Uterus (tissue), 2 donors: ENCODE data around the gene ATP6V1E1.

Experiments used
- POLR2A ChIP-seq, 2 donors: fragments of 450-650 bp; IDR thresholded peaks; one replicate each; pipeline ENCODE4 v1.6.1; 2016; ENCODE audit warnings: antibody characterized with exemption in 2 of 2, mild to moderate bottlenecking in 1 of 2, moderate library complexity in 1 of 2
- TF ChIP-seq, protein P1 (sequence below), 4 experiments: fragments of 200-600 bp in 2 of 4; fragments of 450-650 bp in 2 of 4; sonication (generic) in 2 of 4; IDR thresholded peaks; one replicate each; pipeline ENCODE4 v1.5.1; 2016 to 2019; ENCODE audit warnings: antibody characterized with exemption in 4 of 4, mild to moderate bottlenecking in 2 of 4, moderate library complexity in 1 of 4

DNA sequence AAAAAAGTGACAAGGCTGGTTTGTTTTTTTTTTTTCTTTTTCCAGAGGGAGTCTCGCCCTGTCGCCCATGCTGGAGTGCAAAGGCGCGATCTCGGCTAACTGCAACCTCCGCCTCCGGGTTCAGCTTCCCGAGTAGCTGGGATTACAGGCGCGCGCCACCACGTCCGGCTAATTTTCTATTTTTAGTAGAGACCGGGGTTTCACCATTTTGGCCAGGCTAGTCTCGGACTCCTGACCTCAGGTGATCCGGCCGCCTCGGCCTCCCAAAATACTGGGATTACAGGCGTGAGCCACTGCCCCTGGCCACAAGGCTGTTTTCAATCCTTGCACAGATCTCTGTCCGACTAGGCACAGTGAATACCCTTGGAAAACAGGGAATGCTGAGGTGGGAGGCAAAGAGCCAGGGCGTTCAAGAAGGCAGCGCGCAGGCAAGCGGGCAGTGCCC lies 566 bp downstream of the ATP6V1E1 start:
- TF ChIP-seq, protein P1, sequence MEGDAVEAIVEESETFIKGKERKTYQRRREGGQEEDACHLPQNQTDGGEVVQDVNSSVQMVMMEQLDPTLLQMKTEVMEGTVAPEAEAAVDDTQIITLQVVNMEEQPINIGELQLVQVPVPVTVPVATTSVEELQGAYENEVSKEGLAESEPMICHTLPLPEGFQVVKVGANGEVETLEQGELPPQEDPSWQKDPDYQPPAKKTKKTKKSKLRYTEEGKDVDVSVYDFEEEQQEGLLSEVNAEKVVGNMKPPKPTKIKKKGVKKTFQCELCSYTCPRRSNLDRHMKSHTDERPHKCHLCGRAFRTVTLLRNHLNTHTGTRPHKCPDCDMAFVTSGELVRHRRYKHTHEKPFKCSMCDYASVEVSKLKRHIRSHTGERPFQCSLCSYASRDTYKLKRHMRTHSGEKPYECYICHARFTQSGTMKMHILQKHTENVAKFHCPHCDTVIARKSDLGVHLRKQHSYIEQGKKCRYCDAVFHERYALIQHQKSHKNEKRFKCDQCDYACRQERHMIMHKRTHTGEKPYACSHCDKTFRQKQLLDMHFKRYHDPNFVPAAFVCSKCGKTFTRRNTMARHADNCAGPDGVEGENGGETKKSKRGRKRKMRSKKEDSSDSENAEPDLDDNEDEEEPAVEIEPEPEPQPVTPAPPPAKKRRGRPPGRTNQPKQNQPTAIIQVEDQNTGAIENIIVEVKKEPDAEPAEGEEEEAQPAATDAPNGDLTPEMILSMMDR (IDR thresholded peaks at IDR 0.05), result no peak
- TF ChIP-seq POLR2A (IDR thresholded peaks at IDR 0.05), result no peak
